Measurements from ENCODE around the gene CLK2. TPM values are rescaled to one million over a fixed set of nuclear protein-coding genes. Genes with fewer than 3 reads are reported as not detected.

Gene CLK2
- total and polyA plus RNA-seq, 2 of the 8 experiments (the other 6 are each of a cell fraction or from before 2014, with no cell fraction given), result 62.2 to 76.0 TPM

- 0 out of 2 replicates have a peak, but pooled peaks have one; percentile 67 for TF ChIP-seq CHD2 (IDR thresholded peaks at IDR 0.05; ENCODE audit: low read length)
- 0 out of 2 replicates have a peak, but pooled peaks have one; percentile 7 for TF ChIP-seq TAF1 (IDR thresholded peaks at IDR 0.05; ENCODE audit: low read depth, low read length)
- TF ChIP-seq, protein P1, sequence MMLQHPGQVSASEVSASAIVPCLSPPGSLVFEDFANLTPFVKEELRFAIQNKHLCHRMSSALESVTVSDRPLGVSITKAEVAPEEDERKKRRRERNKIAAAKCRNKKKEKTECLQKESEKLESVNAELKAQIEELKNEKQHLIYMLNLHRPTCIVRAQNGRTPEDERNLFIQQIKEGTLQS (IDR thresholded peaks at IDR 0.05; ENCODE audit: insufficient read depth, low read depth, low read length), result no peak
- no peak for TF ChIP-seq FOSL1 (IDR thresholded peaks at IDR 0.05; ENCODE audit: insufficient read depth, low read depth, low read length)
- no peak for TF ChIP-seq EZH2 (IDR thresholded peaks at IDR 0.05; ENCODE audit: low read depth, low read length, severe bottlenecking)
- TF ChIP-seq, protein P2, sequence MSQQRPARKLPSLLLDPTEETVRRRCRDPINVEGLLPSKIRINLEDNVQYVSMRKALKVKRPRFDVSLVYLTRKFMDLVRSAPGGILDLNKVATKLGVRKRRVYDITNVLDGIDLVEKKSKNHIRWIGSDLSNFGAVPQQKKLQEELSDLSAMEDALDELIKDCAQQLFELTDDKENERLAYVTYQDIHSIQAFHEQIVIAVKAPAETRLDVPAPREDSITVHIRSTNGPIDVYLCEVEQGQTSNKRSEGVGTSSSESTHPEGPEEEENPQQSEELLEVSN (IDR thresholded peaks at IDR 0.05), result peak; percentile 92
- TF ChIP-seq SP4 (IDR thresholded peaks at IDR 0.05; ENCODE audit: low read length), result 0 out of 2 replicates have a peak, but pooled peaks have one; percentile 3
- peak in 1 of 2 experiments; percentile 73; a peak in 1 of 4 replicates for TF ChIP-seq SIN3A (conservative IDR thresholded peaks at IDR 0.05 in 1 of 2, IDR thresholded peaks at IDR 0.05 in 1 of 2; ENCODE audit: low read depth in 1 of 2, low read length in 2 of 2)
- no peak for TF ChIP-seq EGR1 (IDR thresholded peaks at IDR 0.05; ENCODE audit: borderline replicate concordance, low read depth, low read length)
- no peak for TF ChIP-seq TBP (IDR thresholded peaks at IDR 0.05; ENCODE audit: low read depth, low read length)
- TF ChIP-seq POU5F1 (IDR thresholded peaks at IDR 0.05; ENCODE audit: low read depth, low read length), result no peak
- peak; percentile 62 for TF ChIP-seq CTBP2 (IDR thresholded peaks at IDR 0.05; ENCODE audit: borderline replicate concordance, insufficient read depth, insufficient read length, low read length)
- TF ChIP-seq ASH2L (IDR thresholded peaks at IDR 0.05; ENCODE audit: low read length), result peak; percentile 19
- TF ChIP-seq RNF2 (IDR thresholded peaks at IDR 0.05; ENCODE audit: borderline replicate concordance, low read depth, low read length, missing control alignments, poor library complexity, severe bottlenecking), result no peak
- peak in 1 of 2 experiments; percentile 85; a peak in 1 of 4 replicates for TF ChIP-seq HDAC2 (IDR thresholded peaks at IDR 0.05; ENCODE audit: borderline replicate concordance in 1 of 2, low read depth in 2 of 2, low read length in 2 of 2)
- no peak for TF ChIP-seq HDAC6 (IDR thresholded peaks at IDR 0.05; ENCODE audit: low read depth, low read length)
These were observed 46.4 kb downstream of the CLK2 start (continued) for GRCh38 chr1:155226910-155227260.

Data from H1 (cell line).